ENCODE data around the gene GMPS. TPM values are rescaled to one million over a fixed set of nuclear protein-coding genes. Genes with fewer than 3 reads are reported as not detected.

Gene GMPS
- total and polyA plus RNA-seq, 9 of the 15 experiments (the other 6 are each of a cell fraction or from before 2014, with no cell fraction given), result 73.7 to 282 (median 156) TPM

DNA sequence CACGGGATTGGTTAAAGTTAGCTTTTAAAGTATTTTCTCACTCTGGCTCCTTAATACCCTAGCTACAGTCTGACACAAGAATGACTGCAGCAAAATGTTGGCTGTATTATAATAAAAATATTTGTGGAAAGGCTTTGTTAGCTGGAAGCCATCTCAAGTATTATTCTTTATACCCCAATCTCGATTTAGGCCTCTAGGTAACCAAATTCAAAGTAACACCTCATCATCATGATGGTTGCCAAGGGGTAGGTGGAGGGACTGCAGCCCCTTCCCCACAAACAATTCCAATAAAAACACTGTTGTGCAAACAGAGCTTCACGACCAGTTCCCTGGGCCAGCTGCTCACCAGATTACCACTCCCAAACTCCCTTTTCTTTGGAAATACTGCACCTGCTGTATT lies 759 bp upstream of the GMPS start:
- POLR2A ChIA-PET, result interaction anchor here (0.6 to 5.8 kb wide), 6 partner anchors 9 to 95 kb away, joined by 3 to 64 read pairs (median 11); partner anchors contain the start of genes C3orf33 and SLC33A1
- TF ChIP-seq ZNF408 (CRISPR knock-in tag; IDR thresholded peaks at IDR 0.05; ENCODE audit: low read depth), result no peak
- no peak for TF ChIP-seq ATF6 (CRISPR knock-in tag; IDR thresholded peaks at IDR 0.05)
- no peak for TF ChIP-seq COPS2 (conservative IDR thresholded peaks at IDR 0.05)
- no peak for TF ChIP-seq HDAC2 (IDR thresholded peaks at IDR 0.05)
- TF ChIP-seq, protein P1, sequence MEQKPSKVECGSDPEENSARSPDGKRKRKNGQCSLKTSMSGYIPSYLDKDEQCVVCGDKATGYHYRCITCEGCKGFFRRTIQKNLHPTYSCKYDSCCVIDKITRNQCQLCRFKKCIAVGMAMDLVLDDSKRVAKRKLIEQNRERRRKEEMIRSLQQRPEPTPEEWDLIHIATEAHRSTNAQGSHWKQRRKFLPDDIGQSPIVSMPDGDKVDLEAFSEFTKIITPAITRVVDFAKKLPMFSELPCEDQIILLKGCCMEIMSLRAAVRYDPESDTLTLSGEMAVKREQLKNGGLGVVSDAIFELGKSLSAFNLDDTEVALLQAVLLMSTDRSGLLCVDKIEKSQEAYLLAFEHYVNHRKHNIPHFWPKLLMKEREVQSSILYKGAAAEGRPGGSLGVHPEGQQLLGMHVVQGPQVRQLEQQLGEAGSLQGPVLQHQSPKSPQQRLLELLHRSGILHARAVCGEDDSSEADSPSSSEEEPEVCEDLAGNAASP (IDR thresholded peaks at IDR 0.05), result no peak
- TF ChIP-seq, protein P2, sequence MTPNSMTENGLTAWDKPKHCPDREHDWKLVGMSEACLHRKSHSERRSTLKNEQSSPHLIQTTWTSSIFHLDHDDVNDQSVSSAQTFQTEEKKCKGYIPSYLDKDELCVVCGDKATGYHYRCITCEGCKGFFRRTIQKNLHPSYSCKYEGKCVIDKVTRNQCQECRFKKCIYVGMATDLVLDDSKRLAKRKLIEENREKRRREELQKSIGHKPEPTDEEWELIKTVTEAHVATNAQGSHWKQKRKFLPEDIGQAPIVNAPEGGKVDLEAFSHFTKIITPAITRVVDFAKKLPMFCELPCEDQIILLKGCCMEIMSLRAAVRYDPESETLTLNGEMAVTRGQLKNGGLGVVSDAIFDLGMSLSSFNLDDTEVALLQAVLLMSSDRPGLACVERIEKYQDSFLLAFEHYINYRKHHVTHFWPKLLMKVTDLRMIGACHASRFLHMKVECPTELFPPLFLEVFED (CRISPR knock-in tag; conservative IDR thresholded peaks at IDR 0.05), result no peak
- no peak for TF ChIP-seq FOXK2 (conservative IDR thresholded peaks at IDR 0.05 in 1 of 2, IDR thresholded peaks at IDR 0.05 in 1 of 2; ENCODE audit: low read depth in 2 of 2)
- 0 out of 2 replicates have a peak, but pooled peaks have one; percentile 1 for TF ChIP-seq KLF1 (tag; IDR thresholded peaks at IDR 0.05)
- TF ChIP-seq, protein P3, sequence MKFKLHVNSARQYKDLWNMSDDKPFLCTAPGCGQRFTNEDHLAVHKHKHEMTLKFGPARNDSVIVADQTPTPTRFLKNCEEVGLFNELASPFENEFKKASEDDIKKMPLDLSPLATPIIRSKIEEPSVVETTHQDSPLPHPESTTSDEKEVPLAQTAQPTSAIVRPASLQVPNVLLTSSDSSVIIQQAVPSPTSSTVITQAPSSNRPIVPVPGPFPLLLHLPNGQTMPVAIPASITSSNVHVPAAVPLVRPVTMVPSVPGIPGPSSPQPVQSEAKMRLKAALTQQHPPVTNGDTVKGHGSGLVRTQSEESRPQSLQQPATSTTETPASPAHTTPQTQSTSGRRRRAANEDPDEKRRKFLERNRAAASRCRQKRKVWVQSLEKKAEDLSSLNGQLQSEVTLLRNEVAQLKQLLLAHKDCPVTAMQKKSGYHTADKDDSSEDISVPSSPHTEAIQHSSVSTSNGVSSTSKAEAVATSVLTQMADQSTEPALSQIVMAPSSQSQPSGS (CRISPR knock-in tag; IDR thresholded peaks at IDR 0.05), result no peak
- TF ChIP-seq NFE2 (IDR thresholded peaks at IDR 0.05; ENCODE audit: low read depth), result no peak
- TF ChIP-seq HCFC1 (IDR thresholded peaks at IDR 0.05; ENCODE audit: low read depth, low read length), result no peak
- TF ChIP-seq, protein P4, sequence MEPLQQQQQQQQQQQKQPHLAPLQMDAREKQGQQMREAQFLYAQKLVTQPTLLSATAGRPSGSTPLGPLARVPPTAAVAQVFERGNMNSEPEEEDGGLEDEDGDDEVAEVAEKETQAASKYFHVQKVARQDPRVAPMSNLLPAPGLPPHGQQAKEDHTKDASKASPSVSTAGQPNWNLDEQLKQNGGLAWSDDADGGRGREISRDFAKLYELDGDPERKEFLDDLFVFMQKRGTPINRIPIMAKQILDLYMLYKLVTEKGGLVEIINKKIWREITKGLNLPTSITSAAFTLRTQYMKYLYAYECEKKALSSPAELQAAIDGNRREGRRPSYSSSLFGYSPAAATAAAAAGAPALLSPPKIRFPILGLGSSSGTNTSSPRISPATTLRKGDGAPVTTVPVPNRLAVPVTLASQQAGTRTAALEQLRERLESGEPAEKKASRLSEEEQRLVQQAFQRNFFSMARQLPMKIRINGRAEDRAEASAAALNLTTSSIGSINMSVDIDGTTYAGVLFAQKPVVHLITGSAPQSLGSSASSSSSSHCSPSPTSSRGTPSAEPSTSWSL (CRISPR knock-in tag; IDR thresholded peaks at IDR 0.05; ENCODE audit: borderline replicate concordance), result no peak
- no peak for TF ChIP-seq CHCHD3 (CRISPR knock-in tag; IDR thresholded peaks at IDR 0.05)
- no peak for TF ChIP-seq HDGF (IDR thresholded peaks at IDR 0.05)
- 0 out of 2 replicates have a peak, but pooled peaks have one; percentile 38 for TF ChIP-seq SMARCC2 (IDR thresholded peaks at IDR 0.05; ENCODE audit: low read depth)

More for the DNA sequence above, 759 bp upstream of the GMPS start:
- no peaks in the 10 kb centered on the region for H4K20me1 ChIP-seq (replicated peaks; ENCODE audit: control insufficient read depth, insufficient read depth, low read length)
- 6% methylated on average over 3 of the region's 3 CpGs for WGBS (ENCODE audit: insufficient coverage, low coverage, missing lambda C conversion rate)
- H3K9ac ChIP-seq (ENCODE audit: insufficient read depth in 1 of 2, low read depth in 2 of 2, low read length in 2 of 2), result peak overlapping the region; percentile 67 to 81
- no peaks in the 10 kb centered on the region for H3K9me1 ChIP-seq (ENCODE audit: control insufficient read depth, insufficient read depth, low read length)
- no peaks in the 10 kb centered on the region for H3K9me3 ChIP-seq (replicated peaks; ENCODE audit: control insufficient read depth, insufficient read depth, low read depth, low read length)
- DNase-seq (ENCODE audit: extremely low read depth in 1 of 4, low spot score in 3 of 4), result no peak
- peaks cover 9% of the 10 kb centered on the region; the same call in 2 of the 3 replicates for H3K36me3 ChIP-seq (ENCODE audit: control insufficient read depth, insufficient read depth, low read length)
- peaks cover 45% of the 10 kb centered on the region for H3K79me2 ChIP-seq (ENCODE audit: control insufficient read depth, insufficient read depth, low read length)
- H3K27me3 ChIP-seq (ENCODE audit: control insufficient read depth in 2 of 2, insufficient read depth in 2 of 2, low read length in 2 of 2), result no peaks in the 10 kb centered on the region
- FAIRE-seq, result no peak
- H3K27ac ChIP-seq (ENCODE audit: extremely low read depth, low read depth, low read length), result peak overlapping the region; percentile 72
- ATAC-seq, result no peak
- CTCF ChIA-PET (ENCODE audit: low intra/inter-chr PET ratio), result interaction anchor here (1.2 to 1.5 kb wide), 2 partner anchors 17 to 64 kb away, joined by 3 to 6 read pairs; partner anchors contain the start of gene C3orf33
- in situ Hi-C loops (cut with MboI) (loop anchor here (25.0 kb wide), 2 partner anchors 507 to 1557 kb away; partner anchors contain the start of gene DHX36), intact Hi-C loops (cut with micrococcal nuclease) (loop anchor here (2.0 to 10.0 kb wide), 4 partner anchors 15 to 515 kb away; partner anchors contain the start of gene SLC33A1)
- peak overlapping the region; percentile 79 for H2AFZ ChIP-seq (ENCODE audit: low read depth, low read length)
- peak overlapping the region; percentile 99 for H3K4me3 ChIP-seq
- BruUV-seq (replicated peaks), result TSS peak; percentile 95
- H3K4me1 ChIP-seq (replicated peaks in 1 of 2; ENCODE audit: control insufficient read depth in 2 of 2, insufficient read depth in 2 of 2, low read length in 2 of 2), result peaks cover 11 to 15% of the 10 kb centered on the region in 2 experiments; a peak in 3 of 5 replicates
- H3K4me2 ChIP-seq (ENCODE audit: insufficient read depth, low read length), result peak overlapping the region; percentile 78

Data from K562 (cell line).